GM18526 (cell line): ENCODE data around the gene KAT7.

Source experiments
- POLR2A ChIP-seq: IDR thresholded peaks from 3 replicates; pipeline ENCODE4 v1.6.1; 2011; ENCODE audit not compliant: insufficient read length; ENCODE audit errors: extremely low read depth

The KAT7 gene

GRCh38 chr17:49788478-49789242 is at the start of gene KAT7:
Gene KAT7, plus strand, starts transcription at chr17:49788681. Its CDS starts 154 bp downstream, at chr17:49788835.
- TF ChIP-seq POLR2A, result peak; percentile 76

- TF ChIP-seq POLR2A, result no peak
Measured at GRCh38 chr17:49739641-49740271, 48.7 kb upstream of the KAT7 start.

- TF ChIP-seq POLR2A, result no peak
Measured at GRCh38 chr17:49741009-49741691, 47.3 kb upstream of the KAT7 start.

- no peak for TF ChIP-seq POLR2A
Measured at GRCh38 chr17:49741692-49742076, 46.8 kb upstream of the KAT7 start.

GRCh38 chr17:49742166-49742638 is 46.3 kb upstream of the KAT7 start:
- TF ChIP-seq POLR2A, result no peak

GRCh38 chr17:49745175-49746139 is 43.0 kb upstream of the KAT7 start:
- TF ChIP-seq POLR2A, result no peak

- TF ChIP-seq POLR2A, result peak; percentile 50
Measured at GRCh38 chr17:49746791-49747490, 41.5 kb upstream of the KAT7 start.

- no peak for TF ChIP-seq POLR2A
Measured at GRCh38 chr17:49747632-49748031, 40.8 kb upstream of the KAT7 start.

GRCh38 chr17:49748223-49748622 is 40.3 kb upstream of the KAT7 start:
- no peak for TF ChIP-seq POLR2A

- no peak for TF ChIP-seq POLR2A
Measured at GRCh38 chr17:49748791-49749190, 39.7 kb upstream of the KAT7 start.

- TF ChIP-seq POLR2A, result no peak
Measured at GRCh38 chr17:49749730-49750129, 38.8 kb upstream of the KAT7 start.

GRCh38 chr17:49752508-49752907 is 36.0 kb upstream of the KAT7 start:
- TF ChIP-seq POLR2A, result no peak

- TF ChIP-seq POLR2A, result no peak
Measured at GRCh38 chr17:49753959-49754391, 34.5 kb upstream of the KAT7 start.

- no peak for TF ChIP-seq POLR2A
Measured at GRCh38 chr17:49755663-49756283, 32.7 kb upstream of the KAT7 start.
